ENCODE results near the gene CHN1.

The CHN1 gene

DNA sequence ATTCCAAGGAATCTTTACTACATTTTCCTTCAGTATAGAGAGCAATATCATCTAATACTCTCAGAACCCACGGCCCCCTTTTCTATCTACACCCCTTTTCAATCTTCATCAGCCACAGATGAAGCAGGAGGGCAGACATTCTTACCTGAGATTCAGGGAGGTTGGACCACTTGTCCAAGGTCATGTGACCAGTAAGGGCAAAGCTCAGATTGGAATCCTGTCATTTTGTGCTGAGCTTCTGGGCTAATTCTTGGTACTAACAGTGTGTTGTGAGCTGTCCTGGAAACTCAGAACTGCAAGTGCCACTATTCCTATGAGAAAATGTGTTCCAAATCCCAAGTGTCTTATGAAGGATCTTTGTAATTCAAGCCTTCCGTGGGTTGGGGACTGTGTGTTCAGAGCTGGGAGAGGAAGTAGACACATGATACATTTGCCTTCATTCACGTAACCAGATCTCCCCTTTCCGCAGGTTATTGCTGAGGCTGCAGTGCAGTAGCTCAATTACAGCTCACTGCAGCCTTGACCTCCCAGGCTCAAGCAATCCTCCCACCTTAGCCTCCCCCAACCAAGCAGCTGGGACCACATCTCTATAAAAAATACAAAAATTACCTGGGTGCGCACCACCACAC is 244.2 kb downstream of the CHN1 start:
- DNase-seq = no peak

DNA sequence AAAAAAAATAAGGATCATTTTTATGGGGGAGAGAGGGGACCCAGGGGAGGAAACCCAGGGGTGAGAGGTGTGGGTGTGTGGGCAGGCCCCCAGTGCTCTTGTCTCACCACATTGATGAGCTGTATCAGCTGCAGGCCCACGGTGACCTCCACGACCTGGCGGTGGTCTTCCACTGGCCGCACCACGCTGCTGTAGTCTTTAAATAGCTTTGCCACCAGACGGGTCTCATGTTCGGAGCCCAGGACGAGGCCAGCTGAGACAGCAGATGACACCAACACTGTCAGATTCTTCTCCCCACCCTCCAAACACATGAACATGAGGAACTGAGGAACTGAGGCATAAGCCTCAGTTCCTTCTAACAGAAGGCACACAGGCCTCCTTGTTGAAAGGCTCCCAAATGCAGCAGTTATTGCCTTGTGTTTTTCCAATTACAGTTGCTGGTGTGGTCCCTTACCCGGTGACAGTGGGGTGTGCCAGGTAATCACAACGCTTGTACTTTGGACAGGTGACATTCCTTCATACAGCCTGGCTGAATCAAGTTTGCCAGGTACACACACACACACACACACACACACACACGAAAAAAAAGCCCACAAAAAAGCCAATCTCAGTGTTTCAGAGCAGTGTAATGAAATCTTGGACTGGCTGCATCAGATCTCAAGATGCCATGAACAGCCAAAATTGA is 245.7 kb downstream of the CHN1 start:
- DNase-seq = no peak

DNA sequence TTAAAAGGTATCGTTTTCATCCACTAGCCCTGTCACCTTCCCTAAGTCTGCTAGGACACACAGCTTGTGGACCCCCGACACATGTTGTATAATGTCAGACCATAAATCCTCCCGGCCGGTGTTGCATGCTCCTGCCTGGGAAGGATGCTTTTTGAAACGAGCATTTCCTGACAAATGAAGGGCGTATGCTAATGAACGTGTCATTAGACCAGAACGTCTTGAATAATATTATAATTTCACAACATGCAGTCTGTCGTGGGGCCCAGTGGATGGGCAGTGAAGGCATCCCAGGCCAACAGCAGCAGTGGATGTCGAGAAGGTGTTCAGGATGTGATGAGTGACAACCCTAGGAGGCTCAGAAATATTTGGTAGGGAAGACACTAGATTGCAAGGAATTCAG is 248.4 kb downstream of the CHN1 start:
- DNase-seq = no peak

DNA sequence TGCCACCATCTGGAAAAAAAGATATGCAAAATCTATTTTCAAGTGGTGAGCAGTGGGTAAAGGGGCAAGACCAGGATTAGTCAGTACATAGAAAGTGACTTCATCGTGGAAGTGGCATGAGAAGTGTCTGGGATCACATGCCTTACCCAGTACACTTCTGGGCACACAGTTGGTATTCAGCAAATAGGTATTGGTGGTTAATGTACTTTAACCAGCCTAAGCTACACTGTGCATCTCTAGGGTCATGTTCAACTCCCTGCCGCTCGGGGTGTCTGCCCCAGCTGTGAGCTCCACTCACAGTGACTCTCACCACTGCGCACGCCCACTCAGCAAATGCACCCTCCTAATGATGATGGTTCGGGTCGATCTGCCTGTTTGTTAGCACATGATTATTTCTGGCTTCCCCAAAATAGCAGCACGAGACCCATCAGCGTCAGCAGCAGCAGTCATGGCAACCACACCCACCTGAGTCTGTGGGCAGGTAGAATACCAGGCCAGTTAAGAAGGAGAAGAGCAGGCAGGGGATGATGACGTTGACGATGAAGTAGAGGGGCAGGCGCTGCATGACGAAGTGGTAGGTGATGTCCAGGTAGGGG is 252.0 kb downstream of the CHN1 start:
- peak; percentile 64 for DNase-seq

DNA sequence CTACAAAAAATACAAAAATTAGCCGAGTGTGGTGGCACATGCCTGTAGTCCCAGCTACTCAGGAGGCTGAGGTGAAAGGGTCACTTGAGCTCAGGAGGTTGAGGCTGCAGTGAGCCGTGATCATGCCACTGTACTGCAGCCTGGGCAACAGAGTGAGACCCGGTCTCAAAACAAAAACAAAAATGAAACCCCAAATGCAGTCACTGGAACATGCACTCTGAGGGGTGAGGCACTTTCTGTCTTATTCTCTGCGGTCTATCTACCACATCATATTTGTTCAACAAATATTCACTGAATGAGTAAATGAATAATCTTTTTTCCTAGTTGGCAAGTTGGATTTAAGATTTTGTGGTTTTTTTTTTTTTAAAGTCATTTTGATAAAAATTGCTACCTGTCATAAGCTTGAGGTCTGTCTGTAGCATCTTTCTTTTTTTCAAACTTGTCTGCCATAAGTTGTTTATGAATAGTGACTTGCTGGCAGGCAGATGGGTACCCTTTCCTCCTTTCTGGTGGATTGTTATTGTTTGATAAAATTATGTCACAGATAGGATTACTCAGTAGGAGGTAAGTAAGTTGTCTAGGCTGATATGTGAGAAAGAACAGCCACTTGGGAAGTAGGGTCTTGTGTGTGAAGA is 252.7 kb downstream of the CHN1 start:
- DNase-seq = peak; percentile 53

DNA sequence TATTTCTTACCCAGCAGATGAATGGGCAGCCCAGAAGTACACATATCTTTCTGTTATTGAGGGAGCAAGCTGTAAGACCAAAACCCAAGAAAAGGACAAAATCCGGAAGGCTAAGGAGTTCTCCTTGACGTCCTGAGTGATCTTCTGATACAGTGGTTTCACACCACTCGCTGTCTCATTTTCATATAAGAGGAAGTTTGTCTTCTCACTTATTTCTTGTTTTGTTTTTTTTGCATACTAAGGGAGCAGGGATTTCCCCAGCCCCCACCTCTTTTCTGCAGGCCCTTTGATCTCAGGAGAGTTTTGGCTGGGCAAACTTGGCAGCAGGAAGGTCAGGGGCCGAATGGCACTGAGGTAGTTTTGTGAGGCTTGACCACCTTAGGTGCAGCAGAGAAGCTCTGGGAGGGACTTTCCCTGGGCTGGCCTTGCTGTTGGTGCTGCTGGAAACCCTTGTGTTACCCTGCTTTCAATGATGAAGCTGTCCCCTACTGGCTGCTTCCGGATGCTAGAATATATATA is 254.2 kb downstream of the CHN1 start:
- DNase-seq = peak; percentile 71

DNA sequence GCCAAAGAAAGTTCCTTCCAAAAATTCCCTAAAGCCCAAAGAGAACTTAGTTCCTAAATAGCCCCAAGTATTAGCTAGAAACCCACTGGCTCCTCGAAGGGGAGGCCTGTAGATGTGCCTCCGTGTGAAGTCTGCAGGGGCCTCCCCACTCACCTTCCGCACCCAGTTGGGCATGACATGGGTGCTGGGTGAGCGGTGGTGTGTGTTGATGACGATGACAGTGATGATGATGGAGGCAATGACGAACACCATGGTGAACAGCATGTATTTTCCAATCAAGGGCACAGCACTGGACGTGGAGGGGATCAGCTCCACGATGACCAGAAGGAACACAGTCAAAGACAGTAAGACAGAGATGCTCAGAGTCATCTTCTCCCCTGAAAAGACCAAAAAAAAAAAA is 255.4 kb downstream of the CHN1 start:
- no peak for DNase-seq

DNA sequence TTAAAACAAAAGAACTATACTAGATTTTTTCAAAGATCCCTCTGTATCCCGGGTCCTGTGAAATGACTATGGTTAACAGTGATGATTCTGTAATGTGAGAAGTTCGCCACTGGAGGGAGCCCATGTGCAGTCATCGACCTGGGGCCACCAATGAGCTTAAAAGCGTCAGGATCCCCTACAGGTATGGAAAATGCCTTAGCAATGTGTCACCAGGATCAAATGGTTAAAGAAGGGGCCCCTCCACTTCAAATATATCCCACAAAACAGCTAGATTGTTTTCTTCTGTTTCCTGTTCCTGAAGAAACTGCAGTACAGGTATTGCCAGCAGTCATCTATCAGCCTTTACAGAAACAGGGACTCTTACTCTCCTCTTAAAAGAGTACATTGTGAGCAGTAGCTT is 256.2 kb downstream of the CHN1 start:
- DNase-seq = peak; percentile 80
